NCI-H1105 treated with DMSO at 0.1 percent for 48 hours (cell line): Measurements from ENCODE around the gene RPL22L1.
"Not testable (repeated sequence)": the region's sequence is repeated elsewhere in the genome, so short reads cannot be mapped to it uniquely, and the experiment has no call there.

Source experiments
- DNase-seq: peaks from one replicate; lab custom pipeline; 2025; lab: John Stamatoyannopoulos, UW

Gene RPL22L1

DNA sequence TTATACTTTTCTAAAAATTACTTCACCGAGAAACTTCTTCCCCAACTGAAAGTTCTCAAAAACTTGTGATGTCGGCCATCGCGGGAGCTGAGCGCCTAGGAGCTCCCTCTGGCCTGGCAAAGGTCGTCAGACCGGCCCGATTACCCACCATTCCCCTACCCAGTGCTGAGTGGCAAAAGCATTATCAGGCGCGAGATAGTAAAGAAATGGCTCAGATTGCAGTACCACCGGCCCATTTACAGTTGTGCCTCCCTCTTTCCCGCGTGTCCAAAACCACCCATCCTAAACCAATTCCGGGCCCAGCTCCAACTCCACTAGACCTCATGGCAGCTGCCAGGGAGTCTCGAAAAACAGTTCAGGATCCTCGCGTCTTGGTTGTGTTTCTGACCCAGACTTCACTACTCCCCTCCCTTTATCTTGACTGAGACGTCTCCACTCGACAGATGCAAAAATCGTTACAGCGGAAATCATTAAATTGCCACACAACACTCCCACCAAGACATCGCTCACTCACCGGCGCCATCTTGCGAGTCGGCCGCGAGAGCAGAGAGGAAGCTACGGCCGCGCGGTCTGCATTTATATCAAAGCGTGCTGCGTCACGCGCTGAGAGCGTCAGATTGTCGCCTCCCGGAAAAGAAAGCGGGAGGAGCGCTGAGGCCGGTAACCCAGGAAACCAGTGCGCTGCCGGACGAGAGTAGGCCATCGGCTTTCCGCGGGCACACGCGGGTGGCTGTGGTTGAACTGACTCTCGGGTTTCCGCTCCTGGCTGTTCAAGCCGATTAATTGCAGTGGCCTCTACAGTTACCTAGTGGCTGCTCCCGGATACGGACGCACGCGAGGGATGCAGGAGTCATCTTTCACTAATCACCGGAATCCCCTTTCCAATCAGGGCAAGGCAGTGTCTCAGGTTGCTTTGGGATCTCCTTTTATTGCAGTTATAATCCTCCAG lies at the start of gene RPL22L1:
RPL22L1 (minus strand) TSS at position 551 of the 949 bp plus-strand sequence; CDS start at position 523, 28 bp downstream.
- DNase-seq: no peak

DNA sequence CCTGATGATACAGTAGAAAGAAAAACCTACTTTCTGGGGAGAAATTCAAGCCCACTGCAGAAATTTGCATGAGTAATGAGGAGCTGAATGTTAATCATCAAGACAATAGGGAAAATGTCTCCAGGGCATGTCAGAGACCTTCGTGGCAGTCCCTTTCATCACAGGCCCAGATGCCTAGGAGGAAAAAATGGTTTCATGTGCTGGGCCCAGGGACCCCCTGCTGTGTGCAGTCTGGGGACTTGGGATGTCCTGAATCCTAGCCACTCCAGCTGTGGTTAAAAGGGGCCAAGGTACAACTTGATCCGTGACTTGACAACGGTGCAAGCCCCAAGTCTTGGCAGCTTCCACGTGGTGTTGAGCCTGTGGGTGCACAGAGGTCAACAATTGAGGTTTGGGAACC lies 48.7 kb upstream of the RPL22L1 start:
- DNase-seq: no peak

DNA sequence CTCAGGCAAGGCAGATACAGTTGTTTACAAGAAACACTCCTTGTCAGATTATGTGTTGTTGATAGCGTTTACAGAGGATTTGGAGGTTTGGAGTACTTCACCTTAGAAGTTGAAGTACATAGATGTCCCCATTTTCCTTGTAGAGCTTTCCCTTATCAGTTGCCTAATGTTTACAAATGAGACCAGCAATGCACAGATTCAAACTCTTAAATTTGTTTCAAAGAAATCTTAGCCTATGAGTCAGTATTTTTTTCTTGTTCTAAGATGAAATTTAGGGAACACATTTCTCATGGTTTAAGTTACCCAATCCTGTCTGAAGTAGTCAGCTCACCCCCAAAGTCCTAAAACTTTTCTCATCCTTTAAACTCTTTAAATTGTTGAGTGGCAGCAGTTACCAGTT lies 44.7 kb upstream of the RPL22L1 start:
- DNase-seq: no peak

DNA sequence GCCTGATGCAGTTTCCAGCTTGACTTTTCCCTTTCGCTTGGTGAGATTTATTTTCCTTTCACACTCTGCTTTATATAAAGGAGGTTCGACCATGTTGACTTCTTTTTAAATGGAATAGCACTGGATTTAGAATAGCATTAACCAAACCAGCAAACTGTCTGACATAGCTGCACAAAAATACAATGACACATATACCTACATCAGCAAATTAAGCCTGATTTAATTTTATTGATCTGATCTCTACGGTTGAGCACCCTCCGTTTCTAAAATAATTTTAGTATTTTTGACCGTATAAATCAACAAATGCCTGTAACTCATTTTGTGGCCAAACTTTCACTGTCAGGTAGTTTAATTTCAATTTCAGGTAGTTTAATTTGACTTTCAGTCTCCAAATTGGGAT lies 44.2 kb upstream of the RPL22L1 start:
- DNase-seq: no peak

DNA sequence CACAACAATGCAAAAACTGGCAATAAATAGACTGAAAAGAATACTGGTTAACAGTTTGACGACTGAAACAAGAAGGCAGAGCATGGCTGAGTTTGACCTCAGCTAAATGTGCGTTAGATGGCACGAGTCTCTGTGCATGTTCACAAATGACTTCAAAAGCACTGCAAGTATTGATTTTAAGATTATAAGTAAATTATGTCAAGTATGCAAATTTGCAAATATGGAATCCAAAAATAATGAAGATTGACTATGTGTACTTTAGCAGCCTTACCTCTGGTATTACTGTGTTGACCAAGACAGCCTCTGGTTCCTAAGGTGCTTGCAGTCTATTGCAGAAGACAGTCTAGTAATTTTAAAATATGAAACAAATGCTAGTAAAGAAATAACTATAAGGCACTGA lies 41.1 kb upstream of the RPL22L1 start:
- no peak for DNase-seq

DNA sequence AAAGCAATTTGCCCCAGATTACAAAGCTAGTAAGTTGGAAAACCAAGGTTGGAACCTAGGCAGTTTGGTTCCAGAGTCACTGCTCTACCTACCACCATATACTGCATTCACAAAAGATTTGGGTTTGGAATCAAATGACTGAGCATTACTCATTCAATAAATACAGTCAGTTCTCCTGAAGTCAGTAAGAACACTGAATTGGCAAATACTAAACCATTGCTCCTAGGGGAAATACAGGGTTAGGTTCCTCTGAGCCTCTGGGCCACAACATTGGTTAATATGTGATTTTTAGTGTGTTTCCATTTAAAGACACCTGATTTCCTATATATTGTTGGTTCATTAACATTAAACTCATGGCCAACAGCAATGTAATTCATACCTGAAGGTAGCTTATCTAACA lies 40.5 kb upstream of the RPL22L1 start:
- no peak for DNase-seq

DNA sequence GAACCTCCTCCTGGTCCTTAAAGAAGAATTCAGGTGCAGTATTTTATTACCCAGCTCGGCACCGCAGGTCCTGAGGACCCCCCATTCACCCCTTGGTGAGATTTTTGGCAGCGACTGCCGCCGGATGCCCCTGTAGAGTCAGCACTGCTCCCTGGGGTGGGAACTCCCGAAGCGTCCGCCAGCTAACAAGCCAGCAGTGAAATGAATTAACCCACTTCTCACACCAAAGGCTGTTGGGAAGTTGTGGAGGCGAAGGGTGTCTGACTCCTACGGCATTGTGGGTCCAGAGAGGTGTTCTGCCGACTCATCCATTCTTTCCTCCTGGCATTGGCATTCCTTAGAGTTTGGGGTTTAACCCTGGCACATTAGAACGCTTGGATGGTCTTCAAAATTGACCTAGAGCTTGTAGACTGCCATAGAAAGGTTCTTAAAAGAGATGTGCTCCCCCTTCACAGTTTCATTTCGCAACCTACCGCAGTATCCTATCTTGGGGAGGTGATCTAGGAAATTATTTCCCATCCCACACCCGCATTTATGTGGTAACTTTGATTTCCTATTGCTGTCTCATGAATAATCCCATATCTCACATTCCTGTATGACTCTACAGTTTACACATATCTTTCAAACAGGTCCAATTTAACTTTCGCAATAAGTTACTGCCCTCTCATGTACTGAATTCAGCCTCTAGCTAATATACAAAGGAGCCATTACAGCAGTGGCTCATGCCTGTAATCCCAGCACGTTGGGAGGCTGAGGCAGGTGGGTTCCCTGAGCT lies 39.3 kb upstream of the RPL22L1 start:
- no peak for DNase-seq

DNA sequence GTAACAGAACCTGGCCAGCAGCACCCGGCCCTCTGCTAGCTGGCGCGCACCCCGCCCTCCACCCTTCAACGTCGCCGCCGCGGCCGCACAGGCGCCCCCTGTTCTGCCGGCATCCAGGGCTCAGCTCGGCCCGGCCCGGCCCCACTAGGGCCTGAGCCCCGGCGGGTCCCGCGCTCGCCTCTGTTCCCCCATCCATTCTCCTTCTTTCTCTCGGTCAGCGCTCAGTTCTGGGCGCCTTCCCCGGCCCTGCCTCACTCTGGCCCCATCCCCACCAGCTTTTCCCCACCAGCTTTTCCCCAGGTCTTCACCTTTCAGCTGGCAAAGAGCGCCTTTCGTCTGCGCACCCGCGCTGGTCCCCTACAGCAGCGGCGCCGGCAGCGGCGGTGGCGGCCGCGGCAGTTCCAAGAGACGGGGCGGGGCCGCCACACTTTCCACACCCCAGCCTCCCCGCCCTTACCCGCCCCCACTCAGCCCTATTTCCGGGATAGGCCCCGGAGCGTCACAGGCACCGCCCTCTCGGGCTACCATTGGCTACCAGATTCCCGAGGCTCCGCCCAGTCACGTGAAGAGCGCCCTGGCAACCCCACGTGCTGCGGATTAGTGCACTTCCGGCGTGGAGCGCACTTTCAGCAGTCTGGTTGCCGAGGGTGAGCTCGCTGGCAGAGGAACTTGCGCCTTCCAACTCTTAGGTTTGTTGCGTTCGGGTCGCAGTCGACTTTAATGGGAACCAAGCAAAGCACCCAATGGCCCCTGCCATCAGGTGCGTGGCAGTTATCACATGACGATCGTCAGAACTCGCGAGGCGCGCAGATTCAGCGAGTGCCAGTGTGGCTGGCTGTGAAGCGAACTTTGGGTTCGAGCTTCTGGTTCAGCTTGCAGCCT lies 38.5 kb upstream of the RPL22L1 start, which contains the start of gene EIF5A2:
EIF5A2 (minus strand) TSS at position 403 of the 882 bp plus-strand sequence. CDS start 831 bp downstream, outside the sequence.
- DNase-seq: peak; percentile 85

DNA sequence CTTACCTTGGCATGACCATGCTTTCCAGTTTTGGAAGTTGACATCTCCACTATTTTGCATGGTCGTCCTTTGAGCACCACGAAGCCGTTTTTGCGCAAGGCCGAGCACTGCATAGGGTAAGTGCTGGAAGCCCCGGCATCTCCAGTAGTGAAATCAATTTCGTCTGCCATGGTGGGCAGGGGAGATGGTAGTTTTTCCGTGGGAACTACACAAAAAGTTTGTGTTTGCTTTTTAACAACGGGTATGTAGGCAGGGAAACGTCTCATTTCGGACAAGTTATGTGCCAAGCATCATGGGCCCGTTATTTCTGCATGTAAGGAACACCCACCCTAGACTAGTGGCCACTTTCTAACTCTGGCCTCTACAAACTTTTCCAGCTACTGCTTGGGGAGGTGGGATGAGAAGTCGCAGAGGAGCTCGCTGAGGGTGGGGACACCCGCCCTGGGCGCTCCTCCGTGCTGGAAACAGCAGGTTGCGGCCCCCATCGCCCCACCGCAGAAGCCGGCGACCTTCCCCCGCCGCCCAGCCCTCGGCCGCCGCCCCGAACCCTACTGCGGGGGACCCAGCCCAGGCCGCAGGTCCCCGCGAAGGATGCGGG lies 37.7 kb upstream of the RPL22L1 start:
- no peak for DNase-seq

DNA sequence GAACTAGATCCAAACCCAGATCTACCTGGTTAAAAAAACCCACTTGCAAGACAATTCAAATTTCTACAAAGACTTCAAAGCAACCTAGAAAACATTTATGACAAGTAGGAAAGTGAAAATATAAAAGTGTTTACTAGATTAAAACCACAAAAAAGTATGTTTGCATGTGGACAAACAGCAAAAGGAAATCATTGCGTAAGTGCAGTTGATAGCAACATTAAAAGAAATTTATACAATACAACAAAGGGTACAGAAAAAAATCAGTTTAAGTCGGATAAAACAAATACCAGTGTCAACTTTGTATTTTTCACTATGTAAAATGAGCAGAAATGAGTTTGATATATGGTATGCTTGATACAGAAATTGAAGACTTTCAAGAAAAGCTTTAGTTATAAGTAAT lies 35.9 kb upstream of the RPL22L1 start:
- DNase-seq: no peak

DNA sequence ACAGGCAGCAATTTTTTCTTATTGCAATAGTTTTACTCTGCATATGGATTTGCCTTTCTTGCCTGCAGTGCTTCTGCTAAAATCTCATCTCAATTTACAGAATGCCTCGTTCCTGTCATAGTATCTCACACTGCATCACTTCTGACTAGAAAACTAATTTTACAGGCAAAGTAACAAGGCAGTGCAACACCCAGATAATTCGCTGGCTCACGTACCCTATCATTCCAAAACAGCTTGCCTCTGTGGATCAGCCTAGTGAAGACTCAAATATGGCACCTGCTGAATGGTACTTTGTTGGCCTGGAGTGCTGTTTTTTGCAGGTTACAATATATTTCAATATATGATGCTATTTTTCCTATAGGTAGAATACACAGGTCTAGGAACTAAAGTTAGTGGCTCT lies 33.1 kb upstream of the RPL22L1 start:
- DNase-seq: no peak

DNA sequence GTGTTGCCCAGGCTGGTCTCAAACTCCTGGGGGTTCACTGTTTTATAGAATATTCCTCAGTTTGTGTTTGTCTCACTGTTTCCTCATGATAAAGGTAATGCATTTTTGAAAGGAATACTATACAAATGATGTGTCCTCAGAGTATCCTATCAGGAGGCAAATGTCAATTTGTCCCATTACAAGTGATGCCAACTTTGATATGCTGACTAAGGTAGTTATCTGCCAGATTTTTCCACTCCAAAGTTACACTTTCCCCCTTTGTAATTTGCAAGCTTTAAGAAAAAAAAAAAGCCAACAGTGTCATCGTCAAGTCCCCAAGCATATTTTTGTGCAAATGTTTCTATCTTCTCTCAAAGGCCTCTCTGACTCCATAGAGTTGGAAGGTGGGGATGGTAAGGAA lies 29.5 kb upstream of the RPL22L1 start:
- no peak for DNase-seq

DNA sequence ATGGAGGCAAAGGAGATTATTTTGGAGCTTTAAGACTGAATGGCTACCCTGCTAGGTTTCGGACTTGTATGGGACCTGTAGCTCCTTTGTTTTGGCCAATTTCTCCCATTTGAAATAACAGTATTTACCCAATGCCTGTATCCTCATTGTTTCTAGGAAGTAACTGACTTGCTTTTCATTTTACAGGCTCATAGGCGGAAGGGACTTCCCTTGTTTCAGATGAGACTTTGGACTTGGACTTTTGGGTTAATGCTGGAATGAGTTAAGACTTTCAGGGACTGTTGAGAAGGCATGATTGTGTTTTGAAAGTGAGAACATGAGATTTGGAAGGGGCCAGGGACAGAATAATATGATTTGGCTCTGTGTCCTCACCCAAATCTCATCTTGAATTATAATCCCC lies 28.0 kb upstream of the RPL22L1 start:
- no peak for DNase-seq

DNA sequence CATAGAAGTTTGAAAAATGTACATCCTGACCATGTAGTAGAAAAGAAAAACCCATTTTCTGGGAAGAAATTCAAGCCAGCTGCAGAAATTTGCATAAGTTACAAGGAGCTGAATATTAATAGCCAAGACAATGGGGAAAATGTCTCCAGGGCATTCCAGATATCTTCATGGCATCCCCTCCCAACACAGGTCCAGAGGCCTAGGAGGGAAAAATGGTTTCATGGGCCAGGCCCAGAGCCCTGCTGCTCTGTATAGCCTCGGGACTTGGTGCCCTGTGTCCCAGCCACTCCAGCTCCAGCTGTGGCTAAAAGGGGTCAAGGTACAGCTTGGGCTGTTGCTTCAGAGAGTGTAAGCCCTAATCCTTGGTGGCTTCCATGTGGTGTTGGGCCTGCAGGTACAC lies 27.2 kb upstream of the RPL22L1 start:
- not testable (repeated sequence) for DNase-seq

DNA sequence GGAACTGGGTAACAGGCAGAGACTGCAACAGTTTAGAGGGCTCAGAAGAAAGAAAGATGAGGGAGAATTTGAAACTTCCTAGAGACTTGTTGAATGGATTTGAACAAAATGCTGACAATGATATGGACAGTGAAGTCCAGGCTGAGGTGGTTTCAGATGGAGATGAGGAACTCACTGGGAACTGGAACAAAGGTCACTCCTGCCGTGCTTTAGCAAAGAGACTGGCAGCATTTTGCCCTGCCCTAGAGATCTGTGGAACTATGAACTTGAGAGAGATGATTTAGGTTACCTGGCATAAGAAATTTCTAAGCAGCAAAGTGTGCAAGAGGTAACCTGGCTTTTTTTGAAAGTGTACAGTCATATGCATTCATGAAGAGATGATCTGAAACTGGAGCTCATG lies 26.8 kb upstream of the RPL22L1 start:
- no peak for DNase-seq

DNA sequence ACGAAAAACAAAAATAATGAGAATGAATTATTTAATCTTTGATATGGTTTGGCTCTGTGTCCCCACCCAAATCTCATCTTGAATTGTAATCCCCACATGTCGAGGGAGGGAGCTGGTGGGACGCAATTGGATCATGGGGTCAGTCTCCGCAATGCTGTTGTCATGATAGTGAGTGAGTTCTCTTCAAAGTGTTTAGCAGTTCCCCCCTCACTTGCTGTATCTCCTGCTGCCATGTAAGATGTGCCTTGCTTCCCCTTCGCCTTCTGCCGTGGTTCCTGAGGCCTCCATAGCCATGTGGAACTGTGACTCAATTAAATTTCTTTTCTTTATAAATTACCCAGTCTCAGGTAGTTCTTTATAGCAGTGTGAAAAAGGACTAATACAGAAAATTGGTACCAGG lies 26.3 kb upstream of the RPL22L1 start:
- not testable (repeated sequence) for DNase-seq

DNA sequence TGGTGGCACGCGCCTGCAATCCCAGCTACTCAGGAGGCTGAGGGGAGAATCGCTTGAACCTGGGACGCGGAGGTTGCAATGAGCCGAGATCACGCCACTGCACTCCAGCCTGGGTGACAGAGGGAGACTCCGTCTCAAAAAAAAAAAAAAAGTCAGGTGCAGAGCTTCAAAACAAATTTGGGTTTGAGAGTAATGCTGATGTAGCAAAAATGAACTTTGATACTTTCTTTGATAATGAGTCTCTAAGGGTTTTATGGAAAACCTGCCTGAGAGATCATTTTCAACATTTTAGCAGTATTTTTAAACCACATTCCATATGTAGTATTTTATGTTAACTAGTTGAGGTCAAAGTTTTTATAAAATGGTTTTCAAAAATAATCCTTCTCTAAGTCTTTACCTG lies 23.9 kb upstream of the RPL22L1 start:
- no peak for DNase-seq

DNA sequence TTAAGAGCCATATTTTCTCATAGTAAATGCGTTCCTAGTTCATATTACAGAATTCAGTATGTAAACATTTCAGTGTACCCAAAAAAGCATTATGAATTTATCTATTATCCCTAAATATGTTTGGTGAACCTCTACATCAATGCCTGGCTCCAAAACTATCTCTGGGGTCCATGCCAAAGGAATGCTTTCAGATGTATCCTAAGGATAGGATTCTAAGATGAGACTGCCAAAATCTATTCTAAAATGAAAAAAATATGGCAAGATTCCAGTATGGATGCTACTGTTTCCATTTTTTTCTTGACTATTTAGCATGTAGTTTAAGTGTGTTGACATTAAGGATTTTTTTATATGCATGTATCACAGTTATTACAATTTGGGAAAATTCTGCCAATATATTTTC lies 19.6 kb upstream of the RPL22L1 start:
- peak; percentile 47 for DNase-seq

DNA sequence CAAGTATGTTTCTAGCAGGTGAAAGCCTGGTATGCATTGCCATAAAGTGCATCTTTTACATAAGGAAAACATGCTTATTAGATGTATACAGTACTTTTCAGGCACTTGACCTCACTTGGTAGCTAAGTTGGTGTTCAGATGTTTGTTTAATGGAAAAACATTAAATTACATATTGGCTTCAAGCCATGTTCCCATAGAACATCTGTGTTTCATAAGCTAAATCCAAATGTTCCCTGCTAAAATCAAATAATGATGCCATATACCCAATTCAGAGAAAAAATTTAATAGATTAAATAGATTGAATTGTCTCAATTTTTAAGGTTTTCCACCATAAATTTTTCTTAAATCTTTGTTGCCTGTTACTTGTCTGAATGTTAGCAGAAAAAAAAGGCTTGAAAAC lies 19.1 kb upstream of the RPL22L1 start:
- peak; percentile 83 for DNase-seq

DNA sequence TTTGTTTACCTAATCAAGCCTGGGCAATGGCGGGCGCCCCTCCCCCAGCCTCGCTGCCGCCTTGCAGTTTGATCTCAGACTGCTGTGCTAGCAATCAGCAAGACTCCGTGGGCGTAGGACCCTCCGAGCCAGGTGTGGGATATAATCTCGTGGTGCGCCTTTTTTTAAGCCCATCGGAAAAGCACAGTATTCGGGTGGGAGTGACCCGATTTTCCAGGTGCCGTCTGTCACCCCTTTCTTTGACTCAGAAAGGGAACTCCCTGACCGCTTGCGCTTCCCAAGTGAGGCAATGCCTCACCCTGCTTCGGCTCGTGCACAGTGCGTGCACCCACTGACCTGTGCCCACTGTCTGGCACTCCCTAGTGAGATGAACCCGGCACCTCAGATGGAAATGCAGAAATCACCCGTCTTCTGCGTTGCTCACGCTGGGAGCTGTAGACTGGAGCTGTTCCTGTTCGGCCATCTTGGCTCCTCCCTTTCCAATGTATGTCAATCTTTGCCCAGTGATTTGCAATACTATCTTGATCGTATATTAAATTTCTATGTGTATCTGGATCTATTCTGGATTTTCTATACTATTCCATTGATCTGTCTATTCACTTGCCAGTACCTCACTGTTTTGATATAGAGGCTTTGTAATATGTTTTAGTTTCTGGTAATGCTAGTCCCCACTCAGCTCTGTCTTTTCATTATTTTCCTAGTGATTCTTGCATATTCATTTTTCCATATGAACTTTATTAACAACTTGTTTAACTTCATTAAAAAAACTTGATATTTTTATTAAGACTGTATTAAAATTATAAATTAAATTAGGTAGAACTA lies 14.3 kb upstream of the RPL22L1 start:
- not testable (repeated sequence) for DNase-seq

DNA sequence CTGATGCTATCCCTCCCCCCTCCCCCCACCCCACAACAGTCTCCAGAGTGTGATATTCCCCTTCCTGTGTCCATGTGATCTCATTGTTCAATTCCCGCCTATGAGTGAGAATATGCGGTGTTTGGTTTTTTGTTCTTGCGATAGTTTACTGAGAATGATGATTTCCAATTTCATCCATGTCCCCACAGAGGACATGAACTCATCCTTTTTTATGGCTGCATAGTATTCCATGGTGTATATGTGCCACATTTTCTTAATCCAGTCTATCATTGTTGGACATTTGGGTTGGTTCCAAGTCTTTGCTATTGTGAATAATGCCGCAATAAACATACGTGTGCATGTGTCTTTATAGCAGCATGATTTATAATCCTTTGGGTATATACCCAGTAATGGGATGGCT lies 8.7 kb upstream of the RPL22L1 start:
- not testable (repeated sequence) for DNase-seq
